Colonic mucosa (tissue), 4 donors: ENCODE results near the gene NPTX1. TPM values are rescaled to one million over a fixed set of nuclear protein-coding genes. Genes with fewer than 3 reads are reported as not detected.

Experiments
- DNase-seq: peaks from one replicate; pipeline ENCODE4 v3.0.0-alpha.2; 2020
- H3K27ac ChIP-seq: fragments of 200-600 bp; one replicate; pipeline ENCODE4 v1.8.0; 2021
- H3K27me3 ChIP-seq: fragments of 200-600 bp; one replicate; pipeline ENCODE4 v1.8.0; 2021
- H3K36me3 ChIP-seq: fragments of 200-600 bp; one replicate; pipeline ENCODE4 v1.8.0; 2021
- H3K4me1 ChIP-seq: fragments of 200-600 bp; one replicate; pipeline ENCODE4 v1.8.0; 2021; ENCODE audit warnings: mild to moderate bottlenecking
- H3K4me3 ChIP-seq: fragments of 200-600 bp; one replicate; pipeline ENCODE4 v1.8.0; 2021
- H3K9ac ChIP-seq, 2 donors: one replicate each; pipeline ENCODE4 v1.7.0; 2013; ENCODE audit warnings: control low read depth in 2 of 2, low read depth in 2 of 2, low read length in 2 of 2
- H3K9me3 ChIP-seq: fragments of 200-600 bp; one replicate; pipeline ENCODE4 v1.8.0; 2021
- CTCF ChIP-seq: fragments of 200-600 bp; IDR thresholded peaks from one replicate; pipeline ENCODE4 v1.8.0; 2022; ENCODE audit warnings: antibody characterized with exemption, mild to moderate bottlenecking
- intact Hi-C: fragments of 100-400 bp; cut with DNase I; formaldehyde crosslinking; loops from one replicate; pipeline ENCODE4 v1.14.1; 2022
- total RNA-seq, 2 donors: library from RNA; stranded (reverse); fragmentation: NEBNext Ultra II Directional in 1 of 2; extraction: Animal tissue kit (Norgen Biotek cat#: 25700) in 1 of 2; gene quantifications; one replicate each; pipeline ENCODE4 v1.2.1, GENCODE V29; 2021
- donor health status: healthy.
- donor health status: DM: no; HTN: no; CAD: no.
- donor health status: DM: no; HTN: no; CAD: no.

NPTX1 gene
- total RNA-seq, 2 donors from 2014 or later: 0.10 to 7.1 TPM

GRCh38 chr17:80452173-80452915 lies 24.1 kb downstream of the NPTX1 start:
- Histone ChIP-seq H3K27me3 (no peaks in the 10 kb centered on the region), H3K36me3 (no peaks in the 10 kb centered on the region), H3K4me3 (no peak overlapping the region), H3K4me1 (peaks cover 3% of the 10 kb centered on the region), H3K27ac (no peak overlapping the region), H3K9me3 (no peaks in the 10 kb centered on the region), H3K9ac (no peak overlapping the region)
- no peak for TF ChIP-seq CTCF
- DNase-seq: no peak
- intact Hi-C loops: no loop called here

GRCh38 chr17:80451104-80451775 lies 25.2 kb downstream of the NPTX1 start:
- intact Hi-C loops: no loop called here
- TF ChIP-seq CTCF: no peak
- no peak overlapping the region for H3K27ac ChIP-seq

GRCh38 chr17:80449930-80450576 lies 26.4 kb downstream of the NPTX1 start:
- Histone ChIP-seq H3K4me3 (no peak overlapping the region), H3K27me3 (no peaks in the 10 kb centered on the region), H3K9me3 (no peaks in the 10 kb centered on the region), H3K36me3 (no peaks in the 10 kb centered on the region), H3K9ac (no peak overlapping the region), H3K4me1 (no peaks in the 10 kb centered on the region), H3K27ac (no peak overlapping the region)
- intact Hi-C loops: no loop called here
- no peak for TF ChIP-seq CTCF
- no peak for DNase-seq

More at GRCh38 chr17:80451104-80451775, 25.2 kb downstream of the NPTX1 start:
- no peaks in the 10 kb centered on the region for H3K36me3 ChIP-seq
- no peak for DNase-seq
- H3K4me1 ChIP-seq: peaks cover 3% of the 10 kb centered on the region
- H3K27me3 ChIP-seq: no peaks in the 10 kb centered on the region
- no peak overlapping the region for H3K9ac ChIP-seq
- H3K9me3 ChIP-seq: no peaks in the 10 kb centered on the region
- H3K4me3 ChIP-seq: no peak overlapping the region

DNA sequence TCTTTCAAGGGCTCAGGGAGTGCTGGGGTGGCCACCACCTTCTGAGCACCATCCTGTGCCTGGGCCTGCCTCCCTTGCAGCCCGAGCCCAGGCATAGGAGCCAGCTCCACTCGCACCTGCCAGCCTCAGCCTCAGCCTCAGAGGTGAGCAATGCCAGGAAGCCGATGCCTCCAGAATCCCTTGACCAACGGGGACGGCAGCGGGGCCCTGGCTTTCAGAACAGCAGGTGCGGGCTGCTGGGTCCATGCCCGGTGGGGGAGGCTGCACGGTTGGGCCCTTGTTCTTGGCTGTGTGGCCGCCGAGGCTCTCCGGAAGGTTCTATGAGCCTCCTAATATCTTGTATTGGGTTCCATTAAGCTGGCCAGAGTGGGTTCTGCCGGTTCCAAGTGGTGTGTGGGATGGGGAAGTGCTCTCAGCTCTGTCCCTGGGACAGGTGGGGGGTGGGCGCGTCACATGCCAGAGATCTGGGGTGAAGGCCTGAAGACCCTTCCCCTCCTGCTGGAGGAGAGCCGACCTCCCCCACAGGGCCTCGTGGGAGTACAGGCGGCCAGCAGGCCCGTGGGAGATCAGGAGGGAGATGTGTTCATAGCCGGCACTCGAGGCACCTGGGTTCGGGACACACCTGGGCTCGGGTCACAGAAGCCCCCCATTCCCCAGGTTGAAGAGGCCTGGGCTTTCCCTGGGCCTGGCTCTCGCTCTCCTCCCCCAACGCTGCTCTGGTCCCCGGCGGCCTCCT lies 27.0 kb downstream of the NPTX1 start:
- Histone ChIP-seq H3K36me3 (no peaks in the 10 kb centered on the region), H3K9me3 (no peaks in the 10 kb centered on the region), H3K27me3 (no peaks in the 10 kb centered on the region), H3K4me1 (no peaks in the 10 kb centered on the region), H3K9ac (no peak overlapping the region), H3K4me3 (no peak overlapping the region), H3K27ac (no peak overlapping the region)
- DNase-seq: no peak
- no peak for TF ChIP-seq CTCF
- intact Hi-C loops: no loop called here

- no peaks in the 10 kb centered on the region for H3K27me3 ChIP-seq
- H3K36me3 ChIP-seq: no peaks in the 10 kb centered on the region
- no peak for TF ChIP-seq CTCF
- intact Hi-C loops: no loop called here
- DNase-seq: no peak
- no peaks in the 10 kb centered on the region for H3K4me1 ChIP-seq
- no peak overlapping the region for H3K4me3 ChIP-seq
- no peaks in the 10 kb centered on the region for H3K9me3 ChIP-seq
- H3K27ac ChIP-seq: no peak overlapping the region
- H3K9ac ChIP-seq: no peak overlapping the region
These were observed 28.6 kb downstream of the NPTX1 start for GRCh38 chr17:80447790-80448189.
